ENCODE data around the gene SHLD1. TPM values are rescaled to one million over a fixed set of nuclear protein-coding genes. Genes with fewer than 3 reads are reported as not detected.
"Not testable (repeated sequence)": the region's sequence is repeated elsewhere in the genome, so short reads cannot be mapped to it uniquely, and the experiment has no call there.

SHLD1 gene
- total RNA-seq, 2 donors from 2014 or later = 4.6 to 5.3 TPM

GRCh38 chr20:5797165-5797564 is 47.0 kb downstream of the SHLD1 start:
- TF ChIP-seq CTCF (IDR thresholded peaks at IDR 0.05) = no peak
- Histone ChIP-seq H3K27ac (no peak overlapping the region), H3K4me1 (ENCODE audit: control insufficient read depth in 1 of 2, low read depth in 2 of 2) (no peaks in the 10 kb centered on the region), H3K27me3 (replicated peaks; ENCODE audit: insufficient read depth) (no peaks in the 10 kb centered on the region), H3K36me3 (no peaks in the 10 kb centered on the region), H3K9me3 (no peaks in the 10 kb centered on the region), H3K4me3 (no peak overlapping the region)
- DNase-seq (ENCODE audit: low spot score) (no peak), ATAC-seq (ENCODE audit: insufficient number of reproducible peaks, low FRiP score, low read depth) (no peak)

GRCh38 chr20:5797843-5798462 is 47.8 kb downstream of the SHLD1 start:
- Histone ChIP-seq H3K27me3 (replicated peaks; ENCODE audit: insufficient read depth) (no peaks in the 10 kb centered on the region), H3K36me3 (no peaks in the 10 kb centered on the region)
- DNase-seq (ENCODE audit: low spot score) = no peak

GRCh38 chr20:5803754-5804303 is 53.6 kb downstream of the SHLD1 start:
- H3K27ac ChIP-seq; ATAC-seq (ENCODE audit: insufficient number of reproducible peaks, low FRiP score, low read depth); H3K4me3 ChIP-seq; H3K9me3 ChIP-seq; H3K36me3 ChIP-seq; H3K4me1 ChIP-seq (ENCODE audit: control insufficient read depth in 1 of 2, low read depth in 2 of 2); DNase-seq (ENCODE audit: low spot score); H3K27me3 ChIP-seq (replicated peaks; ENCODE audit: insufficient read depth): not testable (repeated sequence)

More at GRCh38 chr20:5797843-5798462, 47.8 kb downstream of the SHLD1 start:
- Histone ChIP-seq H3K4me1 (ENCODE audit: control insufficient read depth in 1 of 2, low read depth in 2 of 2) (no peaks in the 10 kb centered on the region), H3K27ac (no peak overlapping the region), H3K9me3 (no peaks in the 10 kb centered on the region), H3K4me3 (no peak overlapping the region)
- no peak for ATAC-seq (ENCODE audit: insufficient number of reproducible peaks, low FRiP score, low read depth)
- no peak for TF ChIP-seq CTCF (IDR thresholded peaks at IDR 0.05)

GRCh38 chr20:5806457-5807263 is 56.5 kb downstream of the SHLD1 start:
- no peaks in the 10 kb centered on the region for H3K27me3 ChIP-seq (replicated peaks; ENCODE audit: insufficient read depth)
- ATAC-seq (ENCODE audit: insufficient number of reproducible peaks, low FRiP score, low read depth) (no peak), DNase-seq (ENCODE audit: low spot score) (no peak)
- no peaks in the 10 kb centered on the region for H3K9me3 ChIP-seq
- H3K27ac ChIP-seq = no peak overlapping the region
- no peaks in the 10 kb centered on the region for H3K4me1 ChIP-seq (ENCODE audit: control insufficient read depth in 1 of 2, low read depth in 2 of 2)
- H3K36me3 ChIP-seq = no peaks in the 10 kb centered on the region
- TF ChIP-seq CTCF (IDR thresholded peaks at IDR 0.05) = no peak
- H3K4me3 ChIP-seq = no peak overlapping the region

GRCh38 chr20:5807431-5807830 is 57.2 kb downstream of the SHLD1 start:
- no peak for DNase-seq (ENCODE audit: low spot score)
- Histone ChIP-seq H3K9me3 (no peaks in the 10 kb centered on the region), H3K4me1 (ENCODE audit: control insufficient read depth in 1 of 2, low read depth in 2 of 2) (no peaks in the 10 kb centered on the region), H3K36me3 (no peaks in the 10 kb centered on the region), H3K27ac (no peak overlapping the region), H3K4me3 (no peak overlapping the region), H3K27me3 (replicated peaks; ENCODE audit: insufficient read depth) (no peaks in the 10 kb centered on the region)
- no peak for TF ChIP-seq CTCF (IDR thresholded peaks at IDR 0.05)
- ATAC-seq (ENCODE audit: insufficient number of reproducible peaks, low FRiP score, low read depth) = no peak
